ENCODE measurements around the gene DCAF5. TPM values are rescaled to one million over a fixed set of nuclear protein-coding genes. Genes with fewer than 3 reads are reported as not detected.

DCAF5 gene
- total and polyA plus RNA-seq, 4 experiments from 2014 or later = 54.4 to 75.7 (median 71.4) TPM

- H3K36me3 ChIP-seq (ENCODE audit: insufficient read depth, low read length) = no peaks in the 10 kb centered on the region
- Mint-ChIP-seq H3K9me3 (peaks cover 0 to 2% (median 0%) of the 10 kb centered on the region in 8 donors), H3K27ac (peak overlapping the region in 2 of 7 donors; percentile 41 to 97), H3K4me1 (peaks cover 13 to 32% (median 19%) of the 10 kb centered on the region in 4 donors), H3K4me3 (peak overlapping the region in 2 of 8 donors; percentile 46 to 62), H3K27me3 (peaks cover 2% of the 10 kb centered on the region in 2 donors), H3K36me3 (peaks cover 4 to 12% of the 10 kb centered on the region in 2 donors)
- no peak for DNase-seq
- H3K27me3 ChIP-seq (ENCODE audit: insufficient read depth, low read length) = no peaks in the 10 kb centered on the region
- H3K9me3 ChIP-seq (ENCODE audit: control insufficient read depth in 1 of 2, low read length in 2 of 2) = no peaks in the 10 kb centered on the region
- intact Hi-C loops (cut with micrococcal nuclease) = loop anchor here (5.0 kb wide), 3 partner anchors 88 to 1912 kb away; partner anchors contain the start of genes PALS1 and SUSD6
- ChIA-PET CTCF (ENCODE audit: partially characterized antibody) (no interaction called here), POLR2A (ENCODE audit: partially characterized antibody) (interaction anchor here (4.3 kb wide), 1 partner anchor 36 kb away, joined by 78 read pairs; the partner anchor contains the start of gene EXD2)
- H3K4me3 ChIP-seq (ENCODE audit: low read length in 2 of 2) = no peak overlapping the region
- H3K4me1 ChIP-seq (ENCODE audit: insufficient read depth, low read length) = peaks cover 24% of the 10 kb centered on the region
- H3K27ac ChIP-seq (ENCODE audit: low read depth, low read length) = no peak overlapping the region
Measured at GRCh38 chr14:69154779-69155178, 1.9 kb upstream of the DCAF5 start.

- Histone ChIP-seq H3K4me1 (ENCODE audit: insufficient read depth, low read length) (peaks cover 33% of the 10 kb centered on the region), H3K36me3 (ENCODE audit: insufficient read depth, low read length) (peaks cover 2% of the 10 kb centered on the region), H3K9me3 (ENCODE audit: control insufficient read depth in 1 of 2, low read length in 2 of 2) (no peaks in the 10 kb centered on the region), H3K27ac (ENCODE audit: low read depth, low read length) (peak overlapping the region; percentile 75), H3K27me3 (ENCODE audit: insufficient read depth, low read length) (no peaks in the 10 kb centered on the region), H3K4me3 (ENCODE audit: low read length in 2 of 2) (peak overlapping the region; percentile 32 to 94)
- H3K36me3 Mint-ChIP-seq = peaks cover 10 to 19% of the 10 kb centered on the region in 2 donors
- peak in 2 of 5 donors; percentile 12 to 17 for DNase-seq
- H3K27me3 Mint-ChIP-seq = peaks cover 0 to 2% of the 10 kb centered on the region in 2 donors
- peaks cover 18 to 41% (median 28%) of the 10 kb centered on the region in 4 donors for H3K4me1 Mint-ChIP-seq
- ChIA-PET CTCF (ENCODE audit: partially characterized antibody) (interaction anchor here (1.1 to 5.6 kb wide), 3 partner anchors 9 to 24 kb away, joined by 3 to 53 read pairs (median 8); no protein-coding TSS in a partner anchor), POLR2A (ENCODE audit: partially characterized antibody) (interaction anchor here (1.0 to 4.3 kb wide), 5 partner anchors 21 to 244 kb away, joined by 3 to 78 read pairs (median 8); partner anchors contain the start of genes ERH, EXD2 and SLC39A9)
- H3K4me3 Mint-ChIP-seq = peak overlapping the region; percentile 91 to 100 (median 96)
- peaks cover 0 to 2% (median 0%) of the 10 kb centered on the region in 8 donors for H3K9me3 Mint-ChIP-seq
- intact Hi-C loops (cut with micrococcal nuclease) = loop anchor here (1.0 to 5.0 kb wide), 10 partner anchors 25 to 1912 kb away; partner anchors contain the start of genes COX16, EIF2S1, ERH and EXD2
- H3K27ac Mint-ChIP-seq = peak overlapping the region; percentile 91 to 97 (median 93)
Measured at GRCh38 chr14:69153873-69154270, 953 bp upstream of the DCAF5 start.

- peaks cover 8% of the 10 kb centered on the region for H3K36me3 ChIP-seq (ENCODE audit: insufficient read depth, low read length)
- no peaks in the 10 kb centered on the region for H3K27me3 ChIP-seq (ENCODE audit: insufficient read depth, low read length)
- peaks cover 0 to 2% of the 10 kb centered on the region in 2 donors for H3K27me3 Mint-ChIP-seq
- peak overlapping the region; percentile 94 to 100 (median 97) for H3K4me3 Mint-ChIP-seq
- peaks cover 14 to 23% of the 10 kb centered on the region in 2 donors for H3K36me3 Mint-ChIP-seq
- ChIA-PET CTCF (ENCODE audit: partially characterized antibody) (interaction anchor here (1.1 to 5.6 kb wide), 3 partner anchors 8 to 23 kb away, joined by 3 to 53 read pairs (median 8); no protein-coding TSS in a partner anchor), POLR2A (ENCODE audit: partially characterized antibody) (interaction anchor here (0.5 to 4.3 kb wide), 12 partner anchors 20 to 1206 kb away, joined by 3 to 78 read pairs (median 4); partner anchors contain the start of genes COX16, ERH, EXD2 and SLC39A9)
- H3K27ac Mint-ChIP-seq = peak overlapping the region; percentile 91 to 97 (median 93)
- H3K9me3 Mint-ChIP-seq = peaks cover 0 to 5% (median 0%) of the 10 kb centered on the region in 8 donors
- H3K4me1 Mint-ChIP-seq = peaks cover 22 to 45% (median 32%) of the 10 kb centered on the region in 4 donors
- H3K27ac ChIP-seq (ENCODE audit: low read depth, low read length) = peak overlapping the region; percentile 75
- H3K4me3 ChIP-seq (ENCODE audit: low read length in 2 of 2) = peak overlapping the region; percentile 32 to 94
- no peaks in the 10 kb centered on the region for H3K9me3 ChIP-seq (ENCODE audit: control insufficient read depth in 1 of 2, low read length in 2 of 2)
- intact Hi-C loops (cut with micrococcal nuclease) = loop anchor here (1.0 to 5.0 kb wide), 10 partner anchors 24 to 1911 kb away; partner anchors contain the start of genes COX16, EIF2S1, ERH and EXD2
- peaks cover 38% of the 10 kb centered on the region for H3K4me1 ChIP-seq (ENCODE audit: insufficient read depth, low read length)
- DNase-seq = peak in 2 of 5 donors; percentile 91 to 95
Measured at GRCh38 chr14:69153152-69153872, 393 bp upstream of the DCAF5 start.

GRCh38 chr14:69152181-69152901 lies 578 bp downstream of the DCAF5 start:
- peak in 4 of 5 donors; percentile 57 to 82 (median 64) for DNase-seq
- POLR2A ChIA-PET (ENCODE audit: partially characterized antibody) = interaction anchor here (0.5 to 4.3 kb wide), 11 partner anchors 19 to 1207 kb away, joined by 3 to 78 read pairs (median 4); partner anchors contain the start of genes COX16, ERH, EXD2 and SLC39A9

GRCh38 chr14:69151458-69152180 lies 1.3 kb downstream of the DCAF5 start:
- H3K27me3 ChIP-seq (ENCODE audit: insufficient read depth, low read length) = no peaks in the 10 kb centered on the region
- POLR2A ChIA-PET (ENCODE audit: partially characterized antibody) = interaction anchor here (0.5 to 4.3 kb wide), 9 partner anchors 19 to 1207 kb away, joined by 3 to 78 read pairs (median 8); partner anchors contain the start of genes CCDC177, COX16, ERH and EXD2
- H3K4me1 Mint-ChIP-seq = peaks cover 33 to 61% (median 45%) of the 10 kb centered on the region in 4 donors

More at GRCh38 chr14:69152181-69152901, 578 bp downstream of the DCAF5 start:
- Histone ChIP-seq H3K27ac (ENCODE audit: low read depth, low read length) (peak overlapping the region; percentile 75), H3K36me3 (ENCODE audit: insufficient read depth, low read length) (peaks cover 8% of the 10 kb centered on the region), H3K27me3 (ENCODE audit: insufficient read depth, low read length) (no peaks in the 10 kb centered on the region), H3K9me3 (ENCODE audit: control insufficient read depth in 1 of 2, low read length in 2 of 2) (no peaks in the 10 kb centered on the region), H3K4me1 (ENCODE audit: insufficient read depth, low read length) (peaks cover 48% of the 10 kb centered on the region), H3K4me3 (ENCODE audit: low read length in 2 of 2) (peak overlapping the region; percentile 71 to 94)
- Mint-ChIP-seq H3K36me3 (peaks cover 19 to 31% of the 10 kb centered on the region in 2 donors), H3K27me3 (peaks cover 0 to 2% of the 10 kb centered on the region in 2 donors), H3K27ac (peak overlapping the region; percentile 91 to 96 (median 94)), H3K4me3 (peak overlapping the region; percentile 94 to 98 (median 96)), H3K9me3 (peaks cover 0 to 5% (median 0%) of the 10 kb centered on the region in 8 donors), H3K4me1 (peaks cover 30 to 54% (median 40%) of the 10 kb centered on the region in 4 donors)
- intact Hi-C loops (cut with micrococcal nuclease) = loop anchor here (2.0 to 5.0 kb wide), 6 partner anchors 90 to 1910 kb away; partner anchors contain the start of genes EIF2S1, PALS1, SRSF5 and SUSD6
- CTCF ChIA-PET (ENCODE audit: partially characterized antibody) = interaction anchor here (0.7 to 5.6 kb wide), 6 partner anchors 18 to 89 kb away, joined by 3 to 53 read pairs (median 12); partner anchors contain the start of gene EXD2

More at GRCh38 chr14:69151458-69152180, 1.3 kb downstream of the DCAF5 start:
- intact Hi-C loops (cut with micrococcal nuclease) = loop anchor here (2.0 to 5.0 kb wide), 6 partner anchors 91 to 1909 kb away; partner anchors contain the start of genes EIF2S1, PALS1, SRSF5 and SUSD6
- peaks cover 8% of the 10 kb centered on the region for H3K36me3 ChIP-seq (ENCODE audit: insufficient read depth, low read length)
- H3K27ac Mint-ChIP-seq = peak overlapping the region; percentile 91 to 96 (median 94)
- peak overlapping the region; percentile 71 to 94 for H3K4me3 ChIP-seq (ENCODE audit: low read length in 2 of 2)
- CTCF ChIA-PET (ENCODE audit: partially characterized antibody) = interaction anchor here (0.6 to 5.6 kb wide), 8 partner anchors 7 to 90 kb away, joined by 3 to 53 read pairs (median 8); partner anchors contain the start of gene EXD2
- H3K27me3 Mint-ChIP-seq = peaks cover 0 to 2% of the 10 kb centered on the region in 2 donors
- H3K4me1 ChIP-seq (ENCODE audit: insufficient read depth, low read length) = peaks cover 55% of the 10 kb centered on the region
- peak overlapping the region; percentile 75 for H3K27ac ChIP-seq (ENCODE audit: low read depth, low read length)
- peaks cover 0 to 5% (median 0%) of the 10 kb centered on the region in 8 donors for H3K9me3 Mint-ChIP-seq
- peaks cover 22 to 34% of the 10 kb centered on the region in 2 donors for H3K36me3 Mint-ChIP-seq
- H3K9me3 ChIP-seq (ENCODE audit: control insufficient read depth in 1 of 2, low read length in 2 of 2) = no peaks in the 10 kb centered on the region
- DNase-seq = peak; percentile 77 to 82 (median 78)
- peak overlapping the region; percentile 94 to 98 (median 96) for H3K4me3 Mint-ChIP-seq
